CD14-positive monocyte (primary cell): Measurements from ENCODE around the gene ASH1L. TPM values are rescaled to one million over a fixed set of nuclear protein-coding genes. Genes with fewer than 3 reads are reported as not detected.

Experiments
- DNase-seq, 3 donors: peaks; one replicate each; pipeline ENCODE4 v3.0.0-alpha.2; 2011 to 2022
- H2AFZ ChIP-seq: 2 replicates; pipeline ENCODE4 v1.6.0; 2012; ENCODE audit warnings: mild to moderate bottlenecking, low read depth, low read length, inconsistent platforms; ENCODE audit not compliant: insufficient read depth, poor library complexity, severe bottlenecking
- H3K27ac ChIP-seq, 2 donors: 1 replicate in 1 of 2; 2 replicates in 1 of 2; pipeline ENCODE4 v1.5.1; 2012 to 2013; ENCODE audit warnings: low read length in 2 of 2, control low read depth in 1 of 2, inconsistent platforms in 1 of 2, low read depth in 1 of 2, mild to moderate bottlenecking in 1 of 2
- H3K27me3 ChIP-seq, 2 donors: one replicate each; pipeline versions ENCODE4 v1.6.0 to v1.6.1; 2011 to 2013; ENCODE audit warnings: low read length in 2 of 2; ENCODE audit not compliant: control insufficient read depth in 2 of 2, insufficient read depth in 2 of 2
- H3K36me3 ChIP-seq, 2 donors: replicated peaks in 1 of 2; 1 replicate in 1 of 2; 2 replicates in 1 of 2; pipeline versions ENCODE4 v1.5.1 to v1.6.1; 2012 to 2013; ENCODE audit warnings: low read length in 2 of 2, control low read depth in 1 of 2, inconsistent platforms in 1 of 2, mild to moderate bottlenecking in 1 of 2; ENCODE audit not compliant: insufficient read depth in 2 of 2, control insufficient read depth in 1 of 2
- H3K4me1 ChIP-seq, 2 donors: 1 replicate in 1 of 2; 2 replicates in 1 of 2; pipeline versions ENCODE4 v1.5.1 to v1.6.1; 2012 to 2013; ENCODE audit warnings: low read length in 2 of 2, control low read depth in 1 of 2, inconsistent platforms in 1 of 2, mild to moderate bottlenecking in 1 of 2, moderate library complexity in 1 of 2; ENCODE audit not compliant: insufficient read depth in 2 of 2, control insufficient read depth in 1 of 2
- H3K4me2 ChIP-seq: replicated peaks from 2 replicates; pipeline ENCODE3; 2012; ENCODE audit warnings: low read length, moderate library complexity, mild to moderate bottlenecking; ENCODE audit not compliant: poor library complexity, severe bottlenecking; ENCODE audit errors: extremely low read depth
- H3K4me3 ChIP-seq, 3 experiments: fragments of 200-600 bp in 1 of 3; sonication (generic) in 1 of 3; replicated peaks in 1 of 3; 1 replicate in 2 of 3; 2 replicates in 1 of 3; pipeline ENCODE4 v1.5.1; 2011 to 2013; ENCODE audit warnings: low read length in 3 of 3, mild to moderate bottlenecking in 3 of 3, control low read depth in 2 of 3, low read depth in 2 of 3, inconsistent platforms in 1 of 3, moderate library complexity in 1 of 3
- H3K79me2 ChIP-seq: 2 replicates; pipeline ENCODE4 v1.6.0; 2012; ENCODE audit warnings: mild to moderate bottlenecking, control low read depth, inconsistent platforms, low read length, moderate library complexity; ENCODE audit not compliant: insufficient read depth
- H3K9ac ChIP-seq: 2 replicates; pipeline ENCODE4 v1.6.0; 2017; ENCODE audit warnings: low read length, mild to moderate bottlenecking; ENCODE audit not compliant: insufficient read depth, poor library complexity, severe bottlenecking
- H3K9me3 ChIP-seq, 2 donors: replicated peaks in 1 of 2; 1 replicate in 1 of 2; 2 replicates in 1 of 2; pipeline versions ENCODE4 v1.5.1 to v1.6.1; 2012 to 2013; ENCODE audit warnings: low read length in 2 of 2, control low read depth in 1 of 2; ENCODE audit not compliant: control insufficient read depth in 1 of 2, insufficient read depth in 1 of 2
- H4K20me1 ChIP-seq: 2 replicates; pipeline ENCODE4 v1.6.0; 2012; ENCODE audit warnings: mild to moderate bottlenecking, low read length, control low read depth, moderate library complexity; ENCODE audit not compliant: insufficient read depth
- H3K27ac Mint-ChIP-seq, 7 donors: one replicate each; pipeline ENCODE4 v1.8.0; 2020; ENCODE audit warnings: mild to moderate bottlenecking in 7 of 7, mixed read lengths in 7 of 7, moderate library complexity in 6 of 7, inconsistent platforms in 2 of 7
- H3K27me3 Mint-ChIP-seq, 3 donors: one replicate each; pipeline ENCODE4 v1.8.0; 2021 to 2022; ENCODE audit warnings: low read depth in 3 of 3, mild to moderate bottlenecking in 3 of 3, mixed read lengths in 3 of 3, moderate library complexity in 3 of 3, inconsistent platforms in 1 of 3
- H3K36me3 Mint-ChIP-seq, 2 donors: one replicate each; pipeline ENCODE4 v1.8.0; 2020; ENCODE audit warnings: mixed read lengths in 2 of 2, inconsistent platforms in 1 of 2, mild to moderate bottlenecking in 1 of 2
- H3K4me1 Mint-ChIP-seq: one replicate; pipeline ENCODE4 v1.8.0; 2020; ENCODE audit warnings: mild to moderate bottlenecking, mixed read lengths
- H3K4me3 Mint-ChIP-seq, 2 donors: one replicate each; pipeline ENCODE4 v1.8.0; 2020; ENCODE audit warnings: mild to moderate bottlenecking in 2 of 2, mixed read lengths in 2 of 2, moderate library complexity in 1 of 2
- H3K9me3 Mint-ChIP-seq, 7 donors: one replicate each; pipeline ENCODE4 v1.8.0; 2020 to 2022; ENCODE audit warnings: mixed read lengths in 7 of 7, mild to moderate bottlenecking in 6 of 7, moderate library complexity in 6 of 7, inconsistent platforms in 2 of 7
- CTCF ChIP-seq: fragments of 200-600 bp; IDR thresholded peaks from one replicate; pipeline ENCODE4 v1.8.0; 2022; ENCODE audit warnings: antibody characterized with exemption, mild to moderate bottlenecking
- WGBS: methylation state at CpG from one replicate; pipeline ENCODE4 v1.1.5; 2013; ENCODE audit warnings: missing lambda C conversion rate; ENCODE audit not compliant: insufficient coverage; 5-methylcytosine and 5-hydroxymethylcytosine counted together
- intact Hi-C, 2 donors: fragments of 100-400 bp; cut with micrococcal nuclease; formaldehyde crosslinking; loops; one replicate each; pipeline versions ENCODE4 v1.15.0 to v1.15.1; 2023
- polyA plus RNA-seq, 3 donors: library from polyadenylated mRNA; depleted of rRNA in 1 of 3; unstranded in 2 of 3; stranded (reverse) in 1 of 3; fragments of 300-500 nt in 2 of 3; fragments of >200 nt in 1 of 3; fragmentation: Illumina TruSeq in 2 of 3; gene quantifications; 1 replicate in 2 of 3; 2 replicates in 1 of 3; pipeline ENCODE4 v1.2.3, GENCODE V29; 2012 to 2021

ASH1L gene
- polyA plus RNA-seq, 3 donors = 2.7 to 21.5 (median 5.6) TPM

GRCh38 chr1:155324717-155325602 lies 237.6 kb downstream of the ASH1L start:
- H3K79me2 ChIP-seq = peaks cover 16% of the 10 kb centered on the region
- no peaks in the 10 kb centered on the region for H3K27me3 ChIP-seq
- Mint-ChIP-seq H3K36me3 (peaks cover 2 to 21% of the 10 kb centered on the region in 2 donors), H3K27me3 (peaks cover 2 to 7% (median 2%) of the 10 kb centered on the region in 3 donors), H3K27ac (peak overlapping the region in 4 of 7 donors; percentile 23 to 87 (median 76)), H3K4me3 (peak overlapping the region; percentile 83 to 90), H3K9me3 (no peaks in the 10 kb centered on the region), H3K4me1 (peaks cover 40% of the 10 kb centered on the region)
- no peaks in the 10 kb centered on the region for H3K9me3 ChIP-seq
- 24% methylated on average over 44 of the region's 59 CpGs for WGBS
- intact Hi-C loops = loop anchor here (5.0 kb wide), 2 partner anchors 48 to 73 kb away; partner anchors contain the start of gene HCN3 (in 1 of the 2)
- peaks cover 1 to 16% of the 10 kb centered on the region in 2 donors for H3K36me3 ChIP-seq
- peaks cover 23% of the 10 kb centered on the region for H4K20me1 ChIP-seq
- H2AFZ ChIP-seq = peak overlapping the region; percentile 97
- DNase-seq = peak in 2 of 3 donors; percentile 22 to 27
- peak overlapping the region; percentile 62 to 84 (median 80) for H3K4me3 ChIP-seq
- peak overlapping the region in 1 of 2 donors; percentile 71 for H3K27ac ChIP-seq
- H3K4me1 ChIP-seq = peaks cover 31 to 48% of the 10 kb centered on the region in 2 donors
- TF ChIP-seq CTCF = peak; percentile 34
- peak overlapping the region; percentile 65 for H3K9ac ChIP-seq
- peak overlapping the region; percentile 78 for H3K4me2 ChIP-seq

DNA sequence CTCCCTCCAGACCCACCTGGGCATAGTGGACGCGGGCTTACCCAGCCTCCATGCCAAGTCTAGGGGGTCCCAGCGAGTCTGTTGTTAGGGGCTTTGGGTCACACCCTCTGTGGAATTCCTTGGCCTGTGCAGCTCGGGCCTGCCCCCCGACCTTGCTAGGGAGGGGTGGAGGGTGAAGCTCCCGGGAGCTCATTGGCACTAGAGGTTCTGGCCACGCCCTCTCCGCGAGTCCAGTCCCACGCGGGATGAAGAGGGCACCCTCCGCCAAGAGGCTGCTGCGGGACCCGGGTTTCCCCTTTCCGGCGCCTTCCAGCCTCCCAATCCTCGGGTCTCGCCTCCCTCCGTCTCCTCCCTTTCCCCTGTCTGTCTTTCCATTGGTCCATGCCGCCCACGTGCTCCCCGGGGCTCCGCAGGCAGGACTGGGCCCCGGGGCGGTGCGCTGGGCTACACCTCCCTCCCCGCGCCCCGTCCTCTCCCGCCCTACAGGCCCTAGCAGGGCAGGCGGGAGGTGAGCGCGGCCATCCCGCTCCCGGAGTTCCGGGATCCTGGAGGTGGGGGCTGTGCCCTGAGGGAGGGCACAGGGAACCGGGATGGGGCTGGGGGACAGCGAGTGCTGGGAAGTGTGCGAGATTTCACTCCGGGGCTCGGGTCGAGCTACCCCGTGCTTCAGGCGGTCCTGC lies 238.4 kb downstream of the ASH1L start:
- Histone ChIP-seq H3K27me3 (no peaks in the 10 kb centered on the region), H3K27ac (peak overlapping the region; percentile 71 to 91), H2AFZ (peak overlapping the region; percentile 97), H3K36me3 (peaks cover 0 to 12% of the 10 kb centered on the region in 2 donors), H3K4me2 (peak overlapping the region; percentile 78), H4K20me1 (peaks cover 23% of the 10 kb centered on the region), H3K4me3 (peak overlapping the region; percentile 62 to 84 (median 80)), H3K9me3 (no peaks in the 10 kb centered on the region), H3K4me1 (peaks cover 31 to 56% of the 10 kb centered on the region in 2 donors), H3K79me2 (peaks cover 16% of the 10 kb centered on the region), H3K9ac (peak overlapping the region; percentile 65)
- WGBS = 0% methylated on average over 29 of the region's 44 CpGs
- TF ChIP-seq CTCF = no peak
- Mint-ChIP-seq H3K4me3 (peak overlapping the region; percentile 83 to 90), H3K27ac (peak overlapping the region; percentile 74 to 96 (median 89)), H3K36me3 (peaks cover 5 to 19% of the 10 kb centered on the region in 2 donors), H3K27me3 (peaks cover 2 to 7% (median 2%) of the 10 kb centered on the region in 3 donors), H3K9me3 (no peaks in the 10 kb centered on the region), H3K4me1 (peaks cover 48% of the 10 kb centered on the region)
- DNase-seq = peak; percentile 90 to 94 (median 94)
- intact Hi-C loops = loop anchor here (5.0 kb wide), 2 partner anchors 47 to 72 kb away; partner anchors contain the start of gene HCN3 (in 1 of the 2)
